Activated CD8-positive, alpha-beta memory T cell treated with anti-CD3 and anti-CD28 coated beads for 36 hours (primary cell): Measurements from ENCODE around the gene CRB2. TPM values are rescaled to one million over a fixed set of nuclear protein-coding genes. Genes with fewer than 3 reads are reported as not detected.

ENCODE experiments used
- CTCF ChIA-PET: fragments of 350-600 bp; sonication (Branson Sonifier 250); formaldehyde crosslinking; loops from one replicate; lab custom pipeline; 2021; ENCODE audit warnings: antibody characterized with exemption; lab: Charles Lee
- POLR2A ChIA-PET: fragments of 350-600 bp; sonication (Branson Sonifier 250); formaldehyde crosslinking; loops from one replicate; lab custom pipeline; 2021; ENCODE audit warnings: antibody characterized with exemption; lab: Charles Lee
- total RNA-seq, 2 experiments: library from RNA; stranded (reverse); gene quantifications; one replicate each; pipeline ENCODE4 v1.2.3, GENCODE V29; 2021

The CRB2 gene
- total RNA-seq, 2 experiments from 2014 or later = not detected

DNA sequence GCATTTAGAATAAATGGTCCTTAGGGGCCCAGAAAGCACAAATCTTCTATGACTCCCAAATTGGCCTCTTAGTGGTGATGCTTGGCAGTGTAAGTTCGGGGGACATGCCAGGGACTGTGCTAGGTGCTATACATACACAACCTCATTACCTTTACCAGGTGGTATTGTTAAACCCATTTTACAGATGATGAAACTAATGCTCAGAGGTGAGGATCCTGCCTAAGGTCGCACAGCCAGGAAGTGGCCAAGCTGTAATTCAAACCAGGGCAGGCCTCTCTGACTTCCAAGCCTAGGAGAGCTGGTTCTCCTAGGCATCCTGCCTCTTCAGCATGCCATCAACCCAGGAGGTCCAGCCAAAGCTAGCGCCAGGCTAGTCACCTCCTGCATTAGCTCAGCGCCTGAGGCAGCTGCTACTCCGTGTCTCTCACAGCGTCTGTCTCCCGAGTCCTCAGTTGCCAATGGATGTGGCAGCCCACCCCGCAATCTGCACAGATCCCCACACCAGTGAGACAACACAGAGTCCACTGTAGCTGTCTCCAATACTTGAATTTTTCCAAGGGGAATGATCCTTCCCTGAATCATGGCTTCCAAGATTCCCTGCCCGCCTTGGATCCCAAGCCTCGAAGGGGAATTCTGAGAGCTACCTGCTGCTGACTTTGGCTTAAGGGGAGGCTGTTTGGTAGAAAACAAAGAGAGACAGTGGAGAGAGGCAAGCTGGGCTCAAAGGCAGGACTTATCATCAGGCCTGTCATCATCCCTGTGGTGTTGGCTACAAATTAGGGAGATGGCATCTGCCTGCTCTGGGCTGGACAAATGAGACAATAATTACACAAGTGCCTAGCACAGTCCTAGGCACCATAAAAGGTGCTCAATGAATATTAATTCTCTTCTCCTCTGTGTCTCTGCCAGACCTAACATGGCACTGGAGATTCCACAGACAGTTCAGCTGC is 52.6 kb downstream of the CRB2 start:
- ChIA-PET POLR2A (no interaction called here), CTCF (no interaction called here)

DNA sequence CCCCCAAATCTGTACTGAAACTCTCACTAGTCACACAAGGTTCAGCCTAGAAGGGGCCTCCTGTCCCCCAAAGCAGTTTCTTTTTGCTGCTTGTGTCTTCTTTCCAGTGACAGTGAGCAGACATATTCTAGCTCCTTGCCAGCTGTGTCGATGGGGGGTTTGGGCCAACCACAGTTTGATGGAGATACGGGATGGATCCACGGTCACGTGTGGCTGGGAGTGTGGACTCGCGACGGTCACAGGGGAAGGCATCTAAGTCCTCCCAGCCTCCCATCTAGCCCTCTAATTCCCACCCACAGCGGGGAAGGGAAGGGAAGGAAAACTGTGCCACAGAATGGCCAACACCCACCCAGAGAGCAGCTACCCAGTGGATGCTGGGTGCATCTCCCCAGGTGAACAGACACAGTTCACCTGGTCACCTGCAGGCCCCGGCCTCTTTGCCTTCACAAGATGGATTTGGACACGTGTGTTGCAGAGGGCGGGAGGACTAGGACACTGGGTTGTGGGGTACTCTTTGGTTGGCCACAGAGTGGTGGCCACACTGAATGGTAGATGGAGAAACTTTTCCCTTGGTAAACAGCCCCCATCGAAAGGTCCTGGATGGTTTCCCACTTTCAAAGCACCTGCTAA is 54.4 kb downstream of the CRB2 start:
- POLR2A ChIA-PET = no interaction called here
- CTCF ChIA-PET = no interaction called here

DNA sequence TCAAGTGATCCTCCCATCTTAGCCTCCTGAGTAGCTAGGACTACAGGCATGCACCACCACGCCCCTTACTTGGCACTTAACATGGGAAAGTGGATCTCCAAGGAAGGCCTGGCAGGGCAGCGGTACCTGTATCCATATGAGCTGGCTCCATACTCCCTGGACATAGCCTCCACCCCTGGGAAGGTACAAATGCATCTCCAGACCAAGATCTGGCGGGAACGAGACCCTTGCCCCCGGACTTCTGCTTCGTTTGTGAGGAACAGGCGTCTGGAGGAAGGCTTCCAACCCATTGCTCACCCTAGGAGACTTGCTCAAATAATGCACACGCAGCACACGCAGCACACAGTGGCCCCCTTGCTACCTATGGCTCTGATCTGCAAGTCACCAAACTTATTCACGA is 55.2 kb downstream of the CRB2 start:
- POLR2A ChIA-PET = no interaction called here
- CTCF ChIA-PET = no interaction called here

GRCh38 chr9:123411636-123412035 is 55.6 kb downstream of the CRB2 start:
- CTCF ChIA-PET = no interaction called here
- POLR2A ChIA-PET = no interaction called here

- ChIA-PET CTCF (no interaction called here), POLR2A (no interaction called here)
These were observed 56.3 kb downstream of the CRB2 start for GRCh38 chr9:123412171-123412820.

- ChIA-PET CTCF (interaction anchor here (1.2 kb wide), 1 partner anchor 12 kb away, joined by 3 read pairs; no protein-coding TSS in a partner anchor), POLR2A (no interaction called here)
These were observed 58.2 kb downstream of the CRB2 start for GRCh38 chr9:123414204-123414603.

- ChIA-PET CTCF (no interaction called here), POLR2A (no interaction called here)
These were observed 59.2 kb downstream of the CRB2 start for GRCh38 chr9:123414936-123415930.

DNA sequence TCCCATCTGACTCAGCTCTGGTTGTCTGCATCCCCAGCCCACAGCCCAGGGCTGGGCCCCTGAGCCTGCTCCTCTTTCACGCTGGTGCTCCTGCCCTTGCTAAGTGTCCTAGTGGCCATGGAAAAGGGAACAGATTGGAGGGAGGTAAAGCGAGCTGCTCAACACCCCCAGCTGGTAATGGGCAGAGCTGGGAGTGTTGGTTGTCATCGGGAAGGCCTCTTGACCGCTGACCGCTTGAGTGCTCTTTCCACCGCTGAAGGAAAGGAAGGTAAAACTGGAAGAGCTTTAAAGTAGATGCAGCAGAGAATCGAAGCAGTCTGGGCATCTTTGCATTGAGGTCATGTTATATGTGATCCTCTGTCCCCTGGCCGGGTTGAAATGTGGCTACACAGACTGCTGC is 60.2 kb downstream of the CRB2 start:
- POLR2A ChIA-PET = no interaction called here
- CTCF ChIA-PET = no interaction called here

- POLR2A ChIA-PET = no interaction called here
- CTCF ChIA-PET = no interaction called here
These were observed 61.5 kb downstream of the CRB2 start for GRCh38 chr9:123417289-123418051.

- POLR2A ChIA-PET = no interaction called here
- CTCF ChIA-PET = no interaction called here
These were observed 62.0 kb downstream of the CRB2 start for GRCh38 chr9:123418052-123418430.

- ChIA-PET CTCF (no interaction called here), POLR2A (no interaction called here)
These were observed 62.5 kb downstream of the CRB2 start for GRCh38 chr9:123418506-123418905.

DNA sequence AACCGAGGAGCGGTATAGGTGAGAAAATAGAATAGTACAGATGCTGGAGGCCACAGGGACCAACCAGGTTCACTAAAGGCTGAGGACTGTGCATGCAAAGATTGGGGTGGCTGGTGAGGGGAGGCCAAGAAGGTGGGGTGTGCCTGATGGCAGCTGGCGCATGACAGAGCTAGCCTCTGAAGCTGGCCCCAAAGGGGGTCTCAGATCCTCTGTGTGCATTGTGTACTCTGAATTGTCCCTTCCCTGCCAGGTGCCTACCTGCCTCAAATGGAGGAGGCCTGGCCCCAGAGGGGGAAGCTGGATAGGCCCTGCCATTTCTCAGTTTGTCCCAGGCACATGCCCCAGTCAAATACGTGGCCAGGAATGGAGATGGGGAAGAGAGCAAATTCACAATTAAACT is 63.1 kb downstream of the CRB2 start:
- CTCF ChIA-PET = no interaction called here
- POLR2A ChIA-PET = no interaction called here

GRCh38 chr9:123419721-123420591 is 64.0 kb downstream of the CRB2 start:
- POLR2A ChIA-PET = no interaction called here
- CTCF ChIA-PET = no interaction called here

DNA sequence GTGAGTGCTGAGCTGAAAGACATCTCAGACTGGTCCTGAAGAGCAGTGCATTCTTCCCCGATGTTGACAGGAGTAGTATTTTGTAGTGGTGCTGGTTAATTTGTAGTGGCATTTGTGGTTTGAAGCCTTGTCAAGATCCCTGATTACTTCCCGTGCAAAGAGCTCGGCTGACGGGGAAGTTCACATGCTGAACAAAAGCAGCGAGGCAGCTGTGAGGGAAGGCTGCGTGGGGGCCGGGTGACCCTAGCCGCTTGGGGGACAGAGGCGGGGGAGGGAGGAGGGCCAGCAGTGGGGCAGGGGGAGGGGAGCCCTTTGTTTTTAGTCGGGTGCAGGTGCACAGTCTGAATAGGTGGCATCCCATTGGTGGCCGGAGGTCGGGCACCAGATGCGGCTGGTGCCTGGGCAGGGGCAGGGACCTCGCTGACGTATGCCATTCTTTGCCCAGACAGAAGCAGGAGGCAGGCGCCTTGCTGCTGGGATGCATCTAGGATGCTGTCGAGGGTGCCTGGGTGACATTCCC is 64.7 kb downstream of the CRB2 start:
- ChIA-PET POLR2A (no interaction called here), CTCF (no interaction called here)

- ChIA-PET CTCF (no interaction called here), POLR2A (no interaction called here)
These were observed 65.2 kb downstream of the CRB2 start for GRCh38 chr9:123421186-123421585.

DNA sequence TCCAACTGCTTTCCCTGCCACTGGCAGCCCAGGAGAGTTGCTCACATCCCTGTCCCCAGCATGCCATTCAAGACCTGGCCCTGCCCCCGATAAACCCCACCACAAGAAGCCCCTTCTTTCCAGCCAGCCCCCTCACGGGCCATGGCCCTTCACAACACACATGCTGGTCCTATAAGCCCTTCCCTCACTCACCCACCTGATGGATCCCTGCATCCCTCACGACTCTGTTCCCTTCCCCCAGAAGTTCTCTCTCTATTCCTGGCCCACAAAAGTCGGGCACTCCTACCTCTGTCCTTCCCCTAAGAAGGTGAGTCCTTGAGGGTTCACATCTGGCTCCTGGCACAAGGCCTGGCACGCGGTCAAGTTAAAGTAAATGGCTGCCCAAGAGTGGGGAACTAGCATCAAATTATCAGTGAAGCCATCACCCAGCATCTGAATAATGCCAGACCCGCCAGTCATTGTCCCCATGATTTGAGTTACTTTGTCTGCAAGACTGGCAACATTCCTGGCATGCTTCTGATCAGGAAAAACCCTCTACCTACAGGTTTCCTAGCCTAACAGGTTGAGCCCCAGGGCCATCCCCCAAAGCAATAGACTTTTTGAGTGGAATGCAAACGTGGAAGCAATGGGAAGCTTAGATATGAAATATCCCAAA is 65.9 kb downstream of the CRB2 start:
- ChIA-PET POLR2A (interaction anchor here (0.6 to 0.7 kb wide), 2 partner anchors 456 to 507 kb away, joined by 3 to 6 read pairs; no protein-coding TSS in a partner anchor), CTCF (interaction anchor here (0.7 kb wide), 1 partner anchor 394 kb away, joined by 4 read pairs; no protein-coding TSS in a partner anchor)
